HG02798 (cell line): ENCODE measurements around the gene IL36B.
"Not testable (repeated sequence)": the region's sequence is repeated elsewhere in the genome, so short reads cannot be mapped to it uniquely, and the experiment has no call there.

Experiments used
- ATAC-seq: cut with Tn5 transposase; IDR thresholded peaks from one replicate; pipeline ENCODE4 v1.9.1; 2021; ENCODE audit warnings: mild to moderate bottlenecking; ENCODE audit not compliant: unreplicated experiment, poor library complexity

IL36B gene

DNA sequence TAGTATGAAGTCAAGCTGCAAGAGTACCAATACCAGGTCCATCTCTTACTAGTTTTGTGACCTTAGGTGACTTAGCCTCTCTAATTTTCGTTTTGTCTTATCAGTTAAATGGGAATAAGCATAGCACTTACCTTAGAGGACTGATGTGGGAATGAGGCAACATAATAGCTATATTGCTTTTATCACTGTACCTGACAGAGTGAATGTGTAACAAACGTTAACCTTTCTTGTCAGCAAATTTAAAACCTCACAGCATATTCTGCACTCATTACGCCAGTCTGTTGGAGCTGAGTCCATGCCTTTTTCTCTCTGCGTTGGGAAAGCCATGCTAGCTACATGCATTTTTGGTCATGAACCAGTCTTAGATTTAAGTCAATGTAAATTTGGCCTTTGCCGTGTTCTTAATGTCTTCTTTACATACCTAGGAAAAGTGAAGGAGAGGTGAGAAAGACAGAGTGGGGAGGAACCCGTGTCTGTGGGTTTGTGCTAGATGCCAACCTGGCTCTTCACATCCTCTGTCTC, at the start of gene IL36B:
TSS of gene IL36B (minus strand) at position 472 of the 522 bp plus-strand sequence.
- ATAC-seq: no peak

DNA sequence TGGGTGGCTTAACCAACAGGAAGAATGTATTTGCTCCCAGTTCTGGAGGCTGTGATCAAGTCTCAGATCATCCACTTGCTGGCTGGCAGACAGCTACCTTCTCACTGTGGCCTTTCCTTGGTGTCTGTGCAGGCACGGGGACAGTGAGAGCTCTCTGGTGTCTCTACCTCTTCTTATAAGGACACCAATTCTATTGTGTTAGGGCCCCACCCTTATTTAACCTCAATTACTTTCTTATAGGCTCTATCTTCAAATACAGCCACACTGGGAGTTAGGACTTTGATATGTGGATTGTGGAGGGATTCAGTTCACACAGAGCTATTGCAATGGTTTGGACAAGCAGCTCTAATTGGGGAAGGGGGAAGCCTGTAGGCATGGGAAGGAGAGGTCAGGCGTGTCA, 49.5 kb upstream of the IL36B start:
- ATAC-seq: no peak

DNA sequence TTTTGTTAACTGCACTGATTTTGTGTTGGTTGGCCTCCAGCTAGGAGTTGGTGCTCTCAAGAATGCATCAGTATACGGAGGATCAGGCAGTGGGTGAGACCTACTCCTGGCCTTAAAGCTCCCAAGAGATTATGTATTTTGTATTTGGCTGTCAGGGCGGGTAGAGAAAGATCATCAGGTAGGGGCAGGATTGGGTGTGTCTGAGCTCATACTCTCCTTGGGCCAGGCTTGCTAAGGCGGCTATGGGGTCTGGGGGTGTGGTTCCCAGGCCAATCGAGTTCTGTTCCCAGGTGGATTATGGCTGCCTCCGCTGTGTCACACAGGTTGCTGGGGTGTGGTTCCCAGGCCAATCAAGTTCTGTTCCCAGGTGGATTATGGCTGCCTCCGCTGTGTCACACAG, 45.9 kb upstream of the IL36B start:
- no peak for ATAC-seq

DNA sequence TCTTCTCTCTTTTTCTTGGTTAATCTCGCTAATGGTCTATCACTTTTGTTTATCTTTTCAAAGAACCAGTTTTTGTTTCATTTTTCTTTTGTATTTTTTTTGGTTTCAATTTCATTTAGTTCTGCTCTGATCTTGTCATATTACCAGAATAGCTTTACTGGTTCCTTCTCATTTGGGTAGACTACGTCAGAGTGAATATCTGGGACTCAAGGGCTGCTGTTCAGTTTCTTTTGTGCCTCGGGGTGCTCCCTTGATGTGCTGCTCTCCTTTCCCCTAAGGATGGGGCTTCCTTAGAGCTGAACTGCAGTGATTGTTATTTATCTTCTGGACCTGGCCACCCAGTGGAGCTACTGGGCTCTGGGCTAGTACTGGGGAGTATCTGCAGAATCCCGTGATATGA, 45.4 kb upstream of the IL36B start:
- ATAC-seq: peak; percentile 60

DNA sequence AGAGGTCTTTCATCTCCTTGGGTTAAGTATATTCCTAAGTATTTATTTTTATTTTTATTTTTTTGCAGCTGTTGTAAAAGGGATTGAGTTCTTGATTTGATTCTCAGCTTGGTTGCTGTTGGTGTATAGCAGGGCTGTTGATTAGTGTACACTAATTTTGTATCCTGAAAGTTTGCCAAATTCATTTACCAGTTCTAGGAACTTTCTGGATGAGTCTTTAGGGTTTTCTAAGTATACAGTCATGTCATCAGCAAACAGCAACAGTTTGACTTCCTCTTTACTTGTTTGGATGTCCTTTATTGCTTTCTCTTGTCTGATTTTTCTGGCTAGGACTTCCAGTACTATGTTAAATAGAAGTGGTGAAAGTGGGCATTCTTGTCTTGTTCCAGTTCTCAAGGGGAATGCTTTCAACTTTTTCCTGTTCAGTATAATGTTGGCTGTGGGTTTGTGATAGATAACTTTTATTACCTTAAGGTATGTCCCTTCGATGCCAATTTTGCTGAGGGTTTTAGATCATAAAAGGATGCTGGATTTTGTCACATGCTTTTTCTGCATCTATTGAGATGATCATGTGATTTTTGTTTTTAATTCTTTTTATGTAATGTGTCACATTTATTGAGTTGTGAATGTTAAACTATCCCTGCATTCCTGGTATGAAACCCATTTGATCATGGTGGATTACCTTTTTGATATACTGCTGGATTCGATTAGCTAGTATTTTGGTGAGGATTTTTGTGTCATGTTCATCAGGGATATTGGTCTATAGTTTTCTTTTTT, 44.4 kb upstream of the IL36B start:
- not testable (repeated sequence) for ATAC-seq

DNA sequence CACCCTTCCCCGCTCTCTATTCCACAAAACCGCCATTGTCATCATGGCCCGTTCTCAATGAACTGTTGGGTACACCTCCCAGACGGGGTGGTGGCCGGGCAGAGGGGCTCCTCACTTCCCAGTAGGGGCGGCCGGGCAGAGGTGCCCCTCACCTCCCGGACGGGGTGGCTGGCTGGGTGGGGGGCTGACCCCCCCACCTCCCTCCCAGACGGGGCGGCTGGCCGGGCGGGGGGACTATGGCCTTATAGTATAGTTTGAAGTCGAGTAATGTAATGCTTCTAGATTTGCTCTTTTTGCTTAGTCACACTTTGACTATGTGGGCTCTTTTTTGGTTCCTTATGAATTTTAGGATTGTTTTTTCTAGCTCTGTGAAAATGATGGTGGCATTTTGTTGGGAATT, 43.6 kb upstream of the IL36B start:
- not testable (repeated sequence) for ATAC-seq

DNA sequence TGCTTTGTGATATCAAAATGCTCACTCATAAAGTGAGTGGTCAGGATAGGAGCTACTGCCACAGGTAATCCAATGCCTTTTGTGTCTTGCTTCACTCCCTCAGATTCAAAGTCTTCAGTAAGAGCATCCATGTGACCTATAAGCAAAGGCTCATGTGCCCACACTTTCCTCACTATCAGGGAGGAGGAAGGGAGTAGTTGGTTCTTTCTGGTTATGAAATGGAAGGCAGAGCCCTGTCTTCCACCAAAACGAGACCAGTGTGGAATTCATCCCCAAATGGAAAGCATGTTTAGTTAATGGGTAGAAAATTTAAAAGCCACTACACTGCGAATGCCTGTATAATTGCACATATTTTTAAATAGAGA, 40.9 kb upstream of the IL36B start:
- ATAC-seq: no peak

DNA sequence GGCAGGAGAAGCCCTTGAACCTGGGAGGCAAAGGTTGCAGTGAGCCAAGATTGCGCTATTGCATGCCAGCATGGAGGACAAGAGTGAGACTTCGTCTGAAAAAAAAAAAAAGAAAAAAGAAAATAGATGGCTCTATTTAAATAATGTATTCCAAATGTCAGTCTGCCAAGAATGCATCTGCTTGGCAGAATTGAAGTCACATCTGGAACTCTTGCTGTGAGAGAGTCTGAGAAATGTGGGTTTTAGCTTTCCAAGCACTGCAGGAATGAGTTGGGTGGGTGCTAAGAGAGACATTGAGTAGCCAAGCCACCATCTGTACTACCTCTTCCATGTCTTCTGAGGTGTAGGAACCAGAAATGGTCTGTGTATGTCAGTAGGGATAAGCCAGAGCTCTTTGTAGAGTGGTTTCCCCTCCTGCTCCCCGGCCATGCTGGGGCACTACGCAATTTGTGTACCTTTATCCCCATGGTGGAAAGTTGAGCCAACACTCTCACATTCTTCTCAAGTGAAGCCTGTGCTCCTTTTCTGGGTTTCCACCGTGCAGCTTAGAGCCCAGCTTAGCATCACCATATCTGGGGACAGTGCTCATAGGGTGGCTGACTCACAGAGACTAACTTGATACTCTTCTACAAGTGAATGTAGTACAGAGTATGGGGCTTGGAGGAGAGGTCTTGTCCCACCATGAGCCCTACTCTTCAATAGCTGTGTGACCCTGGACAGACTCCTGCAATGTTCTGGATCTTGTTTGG, 40.4 kb upstream of the IL36B start:
- no peak for ATAC-seq

DNA sequence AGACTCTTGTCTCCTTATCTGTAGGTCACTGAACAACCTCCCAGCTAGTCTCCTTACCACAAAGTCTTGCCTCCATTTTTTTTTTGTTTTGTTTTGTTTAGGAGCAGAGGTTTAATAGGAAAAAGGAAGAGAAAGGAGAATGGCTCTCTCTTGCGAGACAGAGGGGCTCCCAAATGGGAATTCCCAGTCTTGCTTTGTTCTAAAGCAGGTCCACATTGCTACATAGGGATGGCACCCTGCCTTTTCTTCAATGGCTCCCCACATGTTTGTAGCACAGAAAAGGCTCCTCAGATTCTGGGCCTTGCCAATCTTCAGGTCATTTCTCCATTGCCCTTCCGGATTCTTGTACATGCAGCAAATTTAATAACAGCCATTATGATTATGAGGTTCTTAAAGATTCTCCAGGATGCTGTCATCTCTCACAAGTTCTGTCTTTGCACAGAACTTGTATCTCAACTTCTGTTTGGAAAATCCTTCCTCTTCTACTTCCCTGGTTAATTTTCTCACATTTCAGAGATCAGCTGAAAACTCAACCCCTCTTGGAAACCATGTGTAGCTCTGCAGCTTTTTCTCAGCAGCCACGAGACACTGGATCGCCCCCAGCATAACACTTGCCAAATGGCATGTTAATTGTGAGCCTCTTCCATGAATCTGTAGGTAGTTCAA, 38.7 kb upstream of the IL36B start:
- no peak for ATAC-seq

DNA sequence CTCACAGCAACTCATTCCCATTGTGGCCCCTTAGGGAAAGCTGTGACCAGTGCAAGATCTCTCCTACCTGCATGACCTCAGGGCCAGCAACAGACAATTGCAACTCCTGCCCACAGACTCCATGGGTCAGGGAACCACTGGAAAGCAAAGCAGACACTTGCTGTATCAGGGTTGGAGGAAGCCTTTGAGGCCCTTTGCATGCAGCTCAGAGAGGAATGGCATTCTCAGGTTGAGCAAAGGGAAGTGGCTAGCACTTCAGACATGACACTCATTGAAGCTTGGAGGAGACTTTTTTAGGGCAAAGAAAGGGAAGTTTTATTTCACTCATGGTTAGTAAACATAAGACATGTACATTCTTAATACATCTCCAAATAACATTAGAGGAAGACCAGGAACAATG, 37.2 kb upstream of the IL36B start:
- no peak for ATAC-seq

DNA sequence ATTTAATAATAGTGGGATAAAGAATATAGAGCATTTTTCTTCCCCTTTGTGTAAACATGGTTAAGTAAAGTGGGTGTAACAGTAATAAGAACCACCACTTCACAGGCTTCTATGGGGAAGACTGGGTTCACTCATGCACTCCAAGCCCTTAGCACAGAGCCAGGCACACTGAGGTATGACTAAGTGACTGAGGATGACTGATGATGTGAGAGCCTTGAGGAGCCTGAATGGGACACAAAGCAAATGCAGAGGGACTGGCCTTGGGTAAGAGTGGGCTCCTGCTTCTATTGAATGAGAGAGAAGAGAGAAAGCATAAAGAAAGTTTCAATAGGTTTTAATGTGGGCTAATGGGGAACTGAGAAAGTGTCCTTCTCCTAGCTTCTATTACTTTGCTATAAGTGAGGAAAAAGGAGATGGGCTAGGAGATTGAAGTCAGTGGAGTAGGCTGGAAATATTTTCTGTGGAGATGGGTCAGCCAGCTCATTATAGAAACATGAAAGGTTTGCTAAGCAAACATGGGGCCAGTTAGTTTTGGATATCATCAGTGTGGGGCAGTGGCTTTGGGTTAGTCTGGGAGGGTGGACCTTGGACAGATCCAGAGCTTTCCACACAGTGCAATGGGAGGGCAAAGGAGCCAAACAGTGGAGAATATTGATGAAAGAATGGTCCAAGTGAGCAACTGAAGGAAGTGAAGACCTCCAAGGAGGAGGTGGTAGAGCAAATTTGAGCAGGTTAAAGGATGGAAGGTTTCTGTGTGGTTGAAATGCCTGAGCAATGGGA, 35.7 kb upstream of the IL36B start:
- no peak for ATAC-seq

DNA sequence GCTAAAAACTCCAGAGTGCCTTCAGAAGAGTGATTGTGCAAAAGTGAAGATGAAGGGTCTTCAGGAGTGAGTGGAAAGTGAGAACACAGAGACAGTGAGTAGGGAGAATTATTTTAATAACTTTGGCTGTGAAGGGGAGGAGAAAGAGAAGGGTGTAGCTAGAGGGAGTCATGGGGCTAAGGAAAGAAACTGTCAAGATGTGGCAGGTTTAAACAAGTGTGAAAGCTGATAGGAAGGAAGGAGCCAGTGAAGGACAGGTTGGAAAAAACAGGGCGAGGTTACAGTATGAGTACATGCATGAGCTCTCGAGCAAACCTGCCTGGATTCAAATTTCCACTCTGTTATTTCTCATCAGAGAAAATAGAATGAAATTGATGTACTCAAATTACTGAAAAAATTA, 32.9 kb upstream of the IL36B start:
- ATAC-seq: no peak

DNA sequence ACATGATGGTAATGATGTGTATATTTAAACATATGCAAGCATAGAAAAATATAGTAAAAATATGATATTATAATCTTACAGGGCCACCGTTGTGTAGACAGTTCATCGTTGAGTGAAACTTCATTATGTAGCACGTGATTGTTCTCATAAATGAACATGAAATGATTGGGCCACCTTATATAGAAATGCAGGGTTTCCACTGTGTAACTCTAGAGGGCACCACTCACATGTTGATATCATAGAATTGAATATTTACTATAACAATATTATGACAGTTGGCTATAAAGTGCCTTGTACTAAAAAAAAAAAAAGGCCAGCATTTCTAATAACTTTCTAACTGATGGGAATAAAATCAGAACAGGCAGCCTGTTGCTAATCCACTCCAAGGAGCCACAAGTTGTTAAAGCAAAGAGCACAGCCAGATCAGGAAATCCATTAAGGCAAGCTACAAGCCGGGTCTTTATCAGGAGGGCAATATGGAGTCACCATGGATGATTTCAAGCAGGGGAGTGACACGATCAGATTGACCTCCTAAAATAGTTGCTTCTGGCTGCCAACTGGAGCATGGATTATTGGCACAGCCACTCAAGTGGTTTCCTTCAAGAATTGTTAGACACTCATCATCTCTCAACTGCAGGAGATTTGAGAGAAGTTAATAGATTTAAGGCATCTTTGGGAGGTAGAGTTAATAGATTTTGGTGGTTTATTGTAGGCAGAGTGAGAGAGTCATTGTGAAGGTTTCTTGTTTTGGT, 31.8 kb upstream of the IL36B start:
- ATAC-seq: no peak

DNA sequence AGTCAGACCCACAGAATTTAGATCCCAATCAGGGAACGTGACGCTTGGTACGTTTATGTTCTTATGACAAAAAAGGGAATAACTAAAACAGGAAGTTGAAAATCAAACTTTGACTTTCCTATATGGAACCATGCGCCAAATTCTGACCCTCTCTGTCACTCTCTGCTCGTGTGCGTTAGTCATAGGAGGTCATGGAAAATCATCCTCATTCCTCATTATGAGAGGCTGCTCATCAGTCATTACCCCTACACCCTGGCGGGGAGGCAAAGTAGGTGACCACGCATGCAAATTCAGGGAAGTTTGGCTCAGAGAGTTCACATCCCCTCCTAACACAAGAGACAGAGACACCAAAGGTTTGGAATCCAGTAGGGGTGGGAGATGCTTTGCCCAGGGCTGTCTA, 30.6 kb upstream of the IL36B start:
- ATAC-seq: no peak

DNA sequence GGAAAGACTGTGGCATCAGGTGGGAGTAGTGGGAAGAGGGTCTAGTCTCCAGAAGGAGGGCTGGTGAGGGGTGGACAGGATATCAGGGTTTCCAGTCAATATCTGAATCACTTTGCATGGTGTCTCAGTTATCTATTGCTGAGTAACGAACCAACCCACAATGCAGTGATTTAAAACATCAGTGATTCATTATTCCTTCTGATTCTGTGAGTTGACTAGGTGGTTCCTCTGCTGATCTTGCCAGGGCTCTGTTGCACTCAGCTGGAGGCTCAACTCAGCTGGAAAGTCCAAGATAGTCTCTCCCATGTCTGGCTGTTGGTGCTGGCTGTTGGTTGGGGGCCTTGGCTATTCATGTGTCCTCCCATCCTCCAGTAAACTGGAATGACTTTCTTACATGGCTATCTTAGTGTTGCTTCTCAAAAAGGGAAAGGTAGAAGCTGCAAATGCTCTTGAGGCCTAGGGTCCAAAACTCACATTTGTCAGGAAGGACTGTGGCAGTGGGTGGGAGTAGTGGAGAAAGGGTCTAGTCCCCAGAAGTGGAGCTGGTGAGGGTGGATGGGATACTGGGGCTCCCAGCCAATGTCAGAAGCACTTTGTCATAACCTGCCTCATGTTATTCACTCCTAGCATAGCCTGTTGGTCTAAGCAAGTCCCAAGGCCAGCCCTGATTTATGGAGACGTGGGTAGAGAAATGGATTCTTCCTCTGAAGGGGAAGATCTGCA, 29.0 kb upstream of the IL36B start:
- ATAC-seq: no peak

DNA sequence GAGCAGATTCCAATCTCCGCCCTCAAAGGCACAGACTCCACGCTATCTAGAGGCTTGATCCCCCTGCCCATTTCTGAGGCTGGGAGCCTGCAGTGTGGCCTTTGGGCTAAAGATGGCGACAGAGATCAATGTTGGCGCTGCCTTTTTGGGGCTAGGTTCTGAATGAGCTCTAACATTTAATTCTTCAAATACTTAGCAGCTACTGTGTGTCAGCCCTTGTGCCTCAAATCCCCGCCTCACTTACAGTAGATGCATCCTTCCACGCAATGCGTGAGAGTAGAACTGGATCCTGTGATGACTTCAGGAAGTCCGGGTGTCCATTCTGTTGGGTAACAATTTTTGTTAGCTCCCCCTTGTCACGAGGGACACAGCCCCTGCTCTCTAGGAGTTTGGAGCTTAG, 27.5 kb upstream of the IL36B start:
- peak; percentile 34 for ATAC-seq

DNA sequence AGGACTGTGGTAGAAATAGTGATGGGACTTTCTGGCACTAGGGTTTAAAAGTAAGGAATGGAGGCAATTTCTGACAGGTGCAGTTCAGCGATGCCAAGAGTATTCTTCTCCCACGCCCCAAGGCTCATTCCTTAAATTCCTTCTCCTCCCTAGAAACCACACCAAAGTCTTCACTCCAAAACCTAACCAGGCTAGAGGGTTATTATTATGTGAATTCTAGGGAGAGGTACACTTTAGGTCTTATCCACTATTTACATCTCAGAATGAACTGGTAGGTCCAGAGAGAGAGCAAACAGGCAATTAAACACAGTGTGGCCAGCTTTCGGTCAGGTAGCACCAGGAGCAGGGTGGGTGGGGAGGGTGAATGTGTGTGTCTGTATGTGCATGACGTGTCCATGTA, 26.5 kb upstream of the IL36B start:
- no peak for ATAC-seq

DNA sequence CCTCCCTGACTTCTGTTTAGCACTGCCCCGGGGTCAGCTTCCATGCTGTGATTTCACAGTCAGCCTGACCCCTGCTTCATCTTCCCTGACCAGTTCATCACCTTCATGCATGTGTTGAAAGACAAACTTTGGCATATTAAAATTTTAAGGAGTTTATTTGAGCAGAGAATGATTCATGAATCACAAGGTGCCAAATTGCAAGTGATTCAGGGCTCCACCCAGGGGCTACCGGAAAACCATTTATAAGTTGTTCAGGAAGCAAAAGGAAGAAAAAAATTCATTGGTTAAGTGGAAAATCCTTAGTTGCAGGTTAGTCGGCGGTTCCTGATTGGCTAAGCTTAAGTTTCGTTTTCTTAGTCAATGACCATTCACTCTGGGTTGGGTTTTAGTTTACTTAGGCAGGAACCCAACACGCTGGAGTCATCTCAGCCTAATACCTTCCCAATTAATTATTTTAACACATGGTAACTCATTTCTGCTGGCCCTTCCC, 25.7 kb upstream of the IL36B start:
- no peak for ATAC-seq

DNA sequence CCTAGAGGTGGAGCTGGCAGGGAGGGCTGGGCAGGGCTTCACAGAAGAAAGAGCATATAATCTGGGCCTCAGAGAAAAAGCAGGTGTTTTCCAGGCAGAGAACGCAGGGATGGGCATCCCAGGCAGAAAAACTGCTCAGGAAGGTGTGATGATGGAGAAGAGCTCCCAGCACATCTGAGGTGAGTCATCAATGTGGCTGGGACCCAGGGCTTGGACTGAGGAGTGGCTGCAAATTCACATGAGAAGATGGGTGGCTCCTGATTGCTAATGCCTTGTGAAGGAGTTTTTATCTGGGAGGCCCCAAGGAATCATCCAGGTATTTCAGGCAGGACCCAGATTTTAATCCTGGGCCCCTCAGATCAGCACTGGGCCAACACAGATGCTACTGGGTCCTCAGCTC, 25.3 kb upstream of the IL36B start:
- ATAC-seq: no peak
